ENCODE results near the gene SNTB2.
A peak's percentile ranks its signal among the peaks of the same experiment; 100 is the strongest.
"Not testable (repeated sequence)": the region's sequence is repeated elsewhere in the genome, so short reads cannot be mapped to it uniquely, and the experiment has no call there.

Gene SNTB2

DNA sequence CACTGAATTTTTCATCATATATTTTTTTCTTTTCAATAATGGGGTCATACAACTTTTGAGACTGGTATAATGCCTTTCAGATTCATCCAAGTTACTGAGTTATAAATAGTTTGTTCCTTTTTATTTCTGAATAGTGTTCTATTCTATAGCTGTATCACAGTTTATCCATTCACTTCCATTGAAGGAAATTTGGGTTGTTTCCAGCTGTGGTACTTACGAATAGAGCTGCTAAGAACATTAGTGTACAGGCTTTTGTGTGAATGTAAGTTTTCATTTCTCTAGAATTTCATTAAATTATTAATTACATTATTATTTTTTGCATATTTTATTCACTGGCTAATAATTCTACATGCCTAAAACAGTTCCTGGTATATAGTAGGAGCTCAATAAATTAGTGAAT lies 52.9 kb downstream of the SNTB2 start:
- no peak for DNase-seq

DNA sequence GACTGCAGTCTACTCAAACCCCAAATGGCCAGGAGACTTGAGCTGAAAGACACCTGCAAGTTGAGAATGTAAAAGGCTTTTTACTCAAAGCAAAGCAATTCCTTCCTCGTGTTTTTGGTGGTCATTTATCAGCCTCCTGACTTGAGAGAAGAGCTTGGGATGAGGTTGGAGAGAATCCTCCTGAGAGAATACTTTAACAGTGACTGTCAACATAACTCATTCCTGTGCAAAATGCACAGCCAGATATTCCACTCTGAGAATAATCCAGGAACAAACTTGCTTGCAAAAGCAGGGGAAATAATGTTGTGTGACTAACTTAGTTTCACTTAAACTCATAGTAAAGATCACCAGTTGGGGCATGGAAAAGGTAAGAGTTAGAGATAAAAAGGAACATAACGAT lies 53.4 kb downstream of the SNTB2 start:
- DNase-seq, result no peak

DNA sequence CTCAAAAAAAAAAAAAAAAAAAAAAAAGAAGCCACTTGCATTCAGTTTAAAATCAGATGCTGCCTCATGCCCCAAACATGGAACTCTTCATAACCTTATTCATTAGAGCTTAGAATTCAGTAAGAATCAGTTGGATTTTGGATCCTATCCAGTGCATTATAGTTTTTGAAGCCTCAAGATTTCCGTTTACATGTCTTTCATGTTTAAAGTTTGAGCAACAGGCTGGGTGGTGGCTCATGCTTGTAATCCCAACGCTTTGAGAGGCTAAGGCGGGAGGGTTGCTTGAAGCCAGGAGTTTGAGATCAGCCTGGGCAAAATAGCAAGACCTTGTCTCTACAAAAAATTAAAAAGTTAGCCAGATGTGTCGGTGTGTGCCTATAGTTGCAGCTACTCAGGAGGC lies 55.0 kb downstream of the SNTB2 start:
- no peak for DNase-seq

DNA sequence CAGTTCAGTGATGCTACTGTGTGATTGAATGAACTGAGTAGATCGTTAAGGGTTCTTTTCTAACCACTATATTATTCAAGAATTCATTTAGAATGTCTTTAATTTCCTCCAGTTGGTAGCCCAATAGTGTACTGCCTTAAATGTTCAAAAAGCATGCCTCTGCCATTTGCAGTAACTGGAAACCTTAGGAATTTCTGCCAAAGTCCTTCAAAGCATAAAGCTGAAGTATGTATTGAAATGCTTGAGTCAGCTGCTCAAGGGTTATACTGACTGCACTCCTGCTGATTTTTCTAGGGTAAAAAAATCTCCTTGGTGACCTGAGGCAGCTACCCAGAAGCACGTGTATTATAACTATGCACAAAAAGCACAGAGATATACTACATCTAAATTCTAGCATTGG lies 56.5 kb downstream of the SNTB2 start:
- DNase-seq, result no peak

DNA sequence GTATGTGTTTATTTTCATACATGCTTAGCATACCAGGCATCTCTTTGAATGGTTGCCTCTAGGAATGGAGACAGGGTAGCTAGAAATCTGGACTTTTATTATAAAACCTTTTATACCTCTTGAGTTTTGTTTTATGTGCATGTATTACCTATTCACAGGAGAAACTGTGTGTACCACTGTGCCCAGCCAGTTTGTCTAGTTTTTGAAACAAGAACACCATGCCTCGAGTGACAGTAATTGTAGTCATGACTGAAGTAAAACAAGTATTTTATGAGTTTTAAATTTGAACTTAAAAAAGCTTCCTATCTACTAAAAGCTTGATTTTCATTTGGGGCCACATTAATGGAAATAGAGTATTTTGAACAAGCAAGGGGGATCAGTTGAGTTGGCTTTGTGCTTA lies 57.4 kb downstream of the SNTB2 start:
- DNase-seq, result no peak

DNA sequence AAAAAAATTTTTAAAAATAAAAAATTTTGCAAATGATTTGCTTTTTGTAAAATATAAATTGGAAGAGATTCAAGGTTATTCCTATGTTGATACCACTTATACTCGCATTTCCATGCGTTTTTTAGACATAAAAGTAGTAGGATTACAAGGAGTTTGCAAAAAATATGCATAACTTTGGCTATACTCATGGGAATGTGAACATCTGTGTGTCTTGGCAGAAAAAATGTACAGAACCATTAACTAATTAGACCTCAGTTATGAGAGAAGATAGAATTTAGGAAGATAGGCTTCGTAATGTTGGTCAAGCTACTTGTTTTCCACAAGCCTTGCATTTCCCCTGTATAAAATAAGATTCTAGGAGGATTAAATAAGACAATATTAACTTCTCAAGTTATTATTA lies 63.1 kb downstream of the SNTB2 start:
- no peak for DNase-seq

DNA sequence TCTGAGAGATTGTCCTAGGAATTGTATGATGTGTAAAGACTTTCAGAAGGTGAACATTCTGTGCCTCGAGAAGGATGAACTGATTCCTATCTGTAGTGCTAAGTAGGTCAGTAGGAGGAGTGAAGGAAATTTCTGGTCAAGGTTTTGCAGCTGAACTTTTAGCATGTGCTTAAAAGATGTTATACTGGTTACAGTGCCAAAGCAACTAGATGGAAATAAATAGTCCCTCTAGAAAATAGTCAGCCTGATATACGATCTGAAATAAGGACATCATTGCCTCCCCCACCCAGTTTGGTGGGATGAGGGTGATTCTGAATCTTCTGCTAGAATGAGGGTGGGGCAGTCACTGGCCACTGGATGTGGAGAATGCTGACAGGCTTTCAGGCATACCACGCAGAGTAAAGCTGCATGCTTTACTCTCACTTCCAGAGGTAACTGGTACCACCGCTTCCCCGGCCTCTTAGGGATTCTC lies 66.9 kb downstream of the SNTB2 start:
- no peak for DNase-seq

DNA sequence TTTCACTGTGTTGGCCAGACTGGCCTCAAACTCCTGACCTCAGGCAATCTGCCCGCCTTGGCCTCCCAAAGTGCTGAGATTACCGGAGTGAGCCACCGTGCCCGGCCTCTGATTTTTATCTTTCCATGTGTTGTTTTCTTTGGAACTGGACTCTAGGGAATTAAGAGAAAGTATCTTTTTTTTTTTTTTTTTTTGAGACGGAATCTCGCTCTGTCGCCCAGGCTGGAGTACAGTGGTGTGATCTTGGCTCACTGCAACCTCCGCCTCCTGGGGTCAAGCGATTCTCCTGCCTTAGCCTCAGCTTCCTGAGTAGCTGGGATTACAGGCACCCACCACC lies 72.4 kb downstream of the SNTB2 start:
- DNase-seq, result not testable (repeated sequence)

DNA sequence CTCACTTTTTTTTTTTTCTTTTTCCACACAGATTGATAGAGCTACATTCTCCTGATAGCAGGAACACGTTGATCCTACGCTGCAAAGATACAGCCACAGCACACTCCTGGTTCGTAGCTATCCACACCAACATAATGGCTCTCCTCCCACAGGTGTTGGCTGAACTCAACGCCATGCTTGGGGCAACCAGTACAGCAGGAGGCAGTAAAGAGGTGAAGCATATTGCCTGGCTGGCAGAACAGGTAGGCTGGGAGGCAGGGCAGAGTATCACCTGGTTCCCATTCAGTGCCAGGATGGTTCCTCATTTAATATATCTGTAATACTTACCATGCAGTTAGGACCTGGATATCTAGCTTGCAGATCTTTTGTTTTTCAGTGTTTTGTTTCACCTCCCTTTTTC lies 73.1 kb downstream of the SNTB2 start:
- no peak for DNase-seq

DNA sequence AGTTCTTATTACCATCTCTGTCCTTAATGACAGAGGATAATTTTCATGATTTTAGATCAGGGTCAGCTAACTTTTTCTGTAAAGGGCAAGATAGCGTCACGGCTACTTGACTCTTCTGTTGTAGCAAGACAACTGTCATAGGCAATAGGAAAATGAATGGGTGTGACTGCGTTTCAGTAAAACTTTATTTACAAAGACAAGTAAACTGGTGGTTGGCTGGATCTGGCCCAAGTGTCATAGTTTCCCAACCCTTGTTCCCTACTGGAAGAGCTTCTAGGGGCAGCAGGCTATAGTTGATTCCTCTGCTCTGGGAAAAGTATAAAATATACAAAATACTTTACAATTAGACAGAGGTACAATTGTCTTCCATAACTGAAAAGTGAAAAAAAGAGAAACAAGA lies 73.5 kb downstream of the SNTB2 start:
- DNase-seq, result no peak

DNA sequence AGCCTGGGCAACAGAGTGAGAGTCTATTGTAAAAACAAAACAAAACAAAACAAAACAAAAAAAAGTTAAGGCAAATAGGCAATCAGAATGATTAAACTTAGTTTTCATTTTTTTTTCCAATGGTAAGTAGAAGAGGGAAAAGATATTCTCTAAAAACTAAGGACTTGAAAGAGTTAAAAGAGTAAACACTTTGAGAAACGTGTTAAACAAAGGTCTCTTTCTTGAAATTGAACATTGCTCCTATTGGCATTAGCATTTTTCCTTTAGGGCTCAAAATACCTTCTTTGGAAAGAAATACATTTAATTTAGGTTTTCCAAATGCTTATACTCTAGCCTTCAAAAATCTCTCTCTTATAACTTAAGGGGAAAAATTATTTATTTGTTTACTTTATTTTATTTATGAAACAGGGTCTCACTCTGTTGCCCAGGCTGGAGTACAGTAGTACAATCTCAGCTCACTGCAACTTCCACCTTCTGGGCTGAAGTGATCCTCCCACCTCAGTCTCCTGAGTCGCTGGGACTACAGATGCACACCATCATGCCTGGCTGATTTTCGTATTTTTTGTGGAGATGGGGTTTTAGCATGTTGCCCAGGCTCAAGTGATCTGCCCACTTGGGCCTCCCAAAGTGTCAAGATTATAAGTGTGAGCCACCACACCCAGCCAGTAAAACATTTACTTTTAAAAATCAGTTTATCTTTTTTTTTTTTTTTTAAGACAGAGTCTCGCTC lies 79.5 kb downstream of the SNTB2 start:
- no peak for DNase-seq

DNA sequence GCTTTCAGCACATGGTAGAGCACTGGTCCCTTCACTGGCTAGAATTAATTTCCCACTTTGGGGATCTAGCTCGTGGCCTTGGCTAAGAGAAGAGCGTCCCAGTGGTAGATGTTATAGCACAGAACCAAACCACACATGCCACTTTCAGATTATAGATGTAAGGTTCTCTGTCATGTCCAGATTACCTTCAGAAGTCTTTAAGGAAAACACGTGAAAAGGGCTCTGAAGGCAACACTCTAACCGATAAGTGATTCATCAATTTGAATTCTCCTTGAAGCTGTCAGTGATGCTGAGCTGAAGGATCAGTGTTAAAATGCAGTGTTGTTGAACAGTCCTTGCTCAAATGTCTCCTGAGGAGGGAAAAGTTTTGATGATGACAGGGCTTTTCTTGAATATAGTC lies 80.7 kb downstream of the SNTB2 start:
- DNase-seq, result no peak

DNA sequence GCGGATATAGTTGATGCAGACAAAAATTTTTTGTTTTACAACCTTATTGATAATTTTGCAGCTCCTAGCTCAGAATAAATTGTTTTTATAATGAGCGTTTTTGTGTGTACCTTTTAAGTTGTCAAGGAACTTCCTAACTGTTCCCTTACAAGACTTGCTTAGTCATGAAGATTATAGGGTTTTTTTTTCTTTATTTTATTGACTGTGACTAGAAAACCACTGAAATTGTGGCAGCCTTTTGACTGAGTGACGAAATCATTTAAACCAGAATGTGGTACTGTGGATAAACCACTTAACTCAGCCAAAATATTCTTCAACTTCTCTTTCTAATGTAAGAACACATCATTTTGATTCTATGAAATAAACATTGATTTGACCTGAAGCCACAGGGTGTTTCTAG lies 83.4 kb downstream of the SNTB2 start:
- DNase-seq, result no peak

DNA sequence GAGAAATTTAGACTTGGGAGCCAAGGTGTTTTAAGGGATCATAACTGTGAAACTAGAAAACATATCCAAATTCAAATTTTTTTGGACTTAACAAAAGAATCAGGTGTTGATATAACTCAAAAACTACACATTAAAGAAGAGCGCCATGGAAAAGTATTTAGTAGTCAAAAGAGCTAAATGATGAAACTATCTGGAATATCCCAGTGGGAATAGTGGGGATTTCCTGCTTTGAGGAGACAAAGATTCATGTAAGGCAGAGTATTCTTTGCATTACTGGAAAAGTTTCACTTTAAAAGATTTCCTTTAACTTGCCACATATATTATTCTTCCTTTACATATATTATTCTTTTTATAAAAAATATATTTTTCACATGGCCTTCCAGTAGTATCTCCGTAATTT lies 83.9 kb downstream of the SNTB2 start:
- DNase-seq, result no peak

DNA sequence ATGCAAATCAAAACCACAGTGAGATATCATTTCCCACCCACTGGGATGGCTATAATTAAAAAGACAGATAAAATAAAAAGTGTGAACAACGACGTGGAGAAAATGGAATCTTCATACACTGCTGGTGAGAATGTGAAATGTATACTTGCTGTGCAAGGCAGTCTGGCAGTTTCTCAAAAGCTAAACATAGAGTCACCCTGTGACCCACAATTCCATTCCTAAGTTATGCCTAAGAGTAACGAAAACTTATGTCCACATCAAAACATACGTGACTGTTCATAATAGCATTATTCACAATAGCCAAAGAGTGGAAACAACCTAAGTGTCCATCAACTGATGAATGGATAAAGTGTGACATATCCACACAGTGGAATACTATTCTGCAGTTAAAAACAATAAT lies 86.0 kb downstream of the SNTB2 start:
- DNase-seq, result no peak

DNA sequence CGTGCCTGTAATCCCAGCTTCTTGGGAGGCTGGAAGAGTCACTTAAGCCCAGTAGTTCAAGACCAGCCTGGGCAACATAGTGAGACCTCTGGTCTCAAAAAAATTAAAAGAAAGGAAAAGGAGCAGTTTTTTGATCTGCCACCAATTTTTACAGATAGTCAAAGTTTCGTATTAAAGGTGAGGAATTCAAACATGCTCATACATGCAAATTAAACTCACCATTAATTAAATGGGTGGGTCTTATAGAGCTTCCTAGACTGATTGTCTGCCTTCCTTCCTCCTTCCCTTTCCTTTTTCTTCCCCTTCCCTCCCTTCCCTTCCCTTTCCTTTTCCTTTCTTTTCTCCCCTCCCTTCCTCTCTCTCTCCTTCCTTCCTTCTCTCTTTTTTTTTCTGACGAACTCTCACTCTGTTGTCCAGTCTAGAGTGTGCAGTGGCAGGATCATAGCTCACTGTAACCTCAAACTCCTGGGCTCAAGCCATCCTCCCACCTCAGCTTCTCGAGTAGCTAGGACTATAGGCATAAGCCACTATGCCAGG lies 87.8 kb downstream of the SNTB2 start:
- no peak for DNase-seq

DNA sequence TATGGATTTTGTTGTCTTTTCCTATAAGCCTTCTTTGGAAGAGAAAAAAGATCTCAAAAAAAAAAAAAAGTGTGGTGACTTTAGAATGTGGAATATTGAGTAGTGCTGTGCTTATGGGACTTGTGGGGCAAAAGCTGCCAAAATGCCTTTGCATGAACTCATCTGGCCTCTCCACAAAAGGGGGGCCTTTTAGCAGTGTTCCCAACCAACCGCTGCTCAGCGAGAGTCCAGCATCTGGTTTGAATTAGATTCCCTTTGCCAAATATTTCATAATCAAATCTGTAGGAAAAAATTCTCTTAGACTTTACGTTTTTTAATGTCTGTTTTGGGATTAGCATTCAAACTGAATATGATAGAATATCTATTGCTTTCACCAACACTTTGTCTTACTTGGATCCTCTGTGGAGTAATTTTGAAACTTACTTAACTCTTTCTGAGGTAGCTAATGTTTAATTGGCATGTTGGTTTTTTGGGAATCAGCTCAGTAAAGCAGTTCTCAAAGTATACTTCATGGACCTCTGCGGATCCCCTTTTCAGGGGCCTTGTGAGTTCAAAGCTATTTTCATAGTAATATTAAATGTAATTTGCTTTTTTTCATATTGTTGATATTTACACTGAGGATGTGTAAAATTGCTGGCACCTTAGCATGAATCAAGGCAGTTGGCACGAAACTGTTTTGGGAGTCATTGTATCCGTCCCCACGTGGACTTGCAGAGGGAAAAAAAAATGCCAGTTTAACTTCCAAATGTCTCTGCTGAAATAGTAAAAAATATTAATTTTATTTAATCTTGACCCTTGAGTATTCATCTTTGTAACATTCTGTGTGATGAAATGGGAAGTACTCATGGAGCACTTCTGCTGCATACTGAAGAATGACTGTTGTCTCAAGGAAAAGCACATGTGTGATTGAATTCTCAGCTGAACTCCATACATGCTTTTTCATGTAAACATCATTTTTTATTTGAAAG lies 89.5 kb downstream of the SNTB2 start:
- no peak for DNase-seq

DNA sequence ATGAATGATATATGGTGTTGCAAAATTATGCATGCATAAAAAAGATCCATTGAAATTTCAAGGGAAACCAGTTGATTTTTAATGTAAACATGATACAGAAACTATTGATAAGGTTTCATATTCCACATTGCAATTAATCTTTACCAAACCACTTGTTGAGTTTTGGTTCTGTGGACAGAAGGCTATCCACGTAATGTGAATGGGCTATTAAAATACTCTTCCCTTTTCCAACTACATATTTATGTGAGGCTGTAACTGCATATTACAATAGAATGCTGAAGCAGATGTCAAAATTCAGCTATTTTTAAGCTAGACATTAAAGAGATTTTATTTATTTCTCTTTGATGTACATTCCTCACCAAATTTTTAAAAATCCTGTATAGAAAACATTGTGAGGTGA lies 90.4 kb downstream of the SNTB2 start:
- DNase-seq, result no peak

DNA sequence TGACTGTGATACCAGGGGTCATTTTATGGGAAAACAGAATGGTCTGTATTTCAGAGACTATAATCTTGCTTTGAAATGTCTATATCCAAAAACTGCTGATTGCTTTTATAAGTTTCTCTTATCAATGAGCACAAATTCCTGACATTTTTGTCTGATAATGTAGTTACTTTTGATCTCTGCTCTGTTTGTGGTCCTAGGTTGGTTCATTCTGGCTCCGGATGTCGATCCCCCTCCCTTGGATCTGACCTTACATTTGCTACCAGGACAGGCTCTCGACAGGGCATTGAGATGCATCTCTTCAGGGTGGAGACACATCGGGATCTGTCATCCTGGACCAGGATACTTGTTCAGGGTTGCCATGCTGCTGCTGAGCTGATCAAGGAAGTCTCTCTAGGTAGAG lies 96.9 kb downstream of the SNTB2 start:
- DNase-seq, result no peak

DNA sequence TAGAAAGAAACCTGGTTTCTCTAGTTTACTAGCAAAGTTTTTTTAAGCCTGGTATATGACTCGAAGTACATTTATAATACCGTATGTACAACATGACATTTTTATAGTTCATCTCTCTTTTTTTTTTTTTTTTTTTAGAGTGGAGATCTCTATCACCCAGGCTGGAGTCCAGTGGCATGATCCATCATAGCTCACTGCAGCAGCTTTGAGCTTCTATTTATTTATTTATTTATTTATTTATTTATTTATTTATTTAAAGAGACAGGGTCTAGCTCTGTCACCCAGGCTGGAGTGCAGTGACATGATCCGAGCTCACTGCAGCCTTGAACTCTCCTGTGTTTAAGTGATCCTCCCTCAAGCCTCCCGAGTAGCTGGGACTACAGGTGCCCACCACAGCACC lies 98.3 kb downstream of the SNTB2 start:
- DNase-seq, result no peak

DNA sequence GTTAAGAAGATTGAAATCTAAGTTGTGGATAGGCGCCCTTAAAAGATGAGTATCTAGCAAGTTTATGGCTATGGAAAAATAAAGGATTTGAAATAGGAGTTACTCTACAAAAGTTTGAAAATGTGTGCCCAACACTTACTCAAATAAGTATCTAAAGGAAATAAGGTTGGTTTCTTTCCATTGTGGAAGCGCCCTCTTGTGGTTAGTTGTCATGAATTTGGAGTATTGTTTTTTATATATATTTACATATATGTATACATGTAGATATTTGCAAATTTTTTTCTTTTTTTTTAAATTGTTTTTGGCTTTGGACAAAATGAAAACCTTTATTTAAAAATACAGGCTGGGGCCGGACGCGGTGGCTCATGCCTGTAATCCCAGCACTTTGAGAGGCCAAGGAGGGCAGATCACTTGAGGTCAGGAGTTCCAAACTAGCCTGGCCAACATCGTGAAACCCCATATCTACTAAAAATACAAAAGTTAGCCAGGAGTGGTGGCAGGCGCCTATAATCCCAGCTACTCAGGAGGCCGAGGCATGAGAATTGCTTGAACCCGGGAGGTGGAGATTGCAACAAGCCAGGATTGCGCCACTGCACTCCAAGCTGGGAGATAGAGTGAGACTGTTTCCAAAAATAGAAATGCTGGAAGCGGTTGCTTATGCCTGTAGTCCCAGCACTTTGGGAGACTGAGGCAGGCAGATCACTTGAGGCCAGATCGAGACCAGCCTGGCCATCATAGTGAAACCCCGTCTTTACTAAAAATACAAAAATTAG lies 100.2 kb downstream of the SNTB2 start:
- peak; percentile 1 for DNase-seq

DNA sequence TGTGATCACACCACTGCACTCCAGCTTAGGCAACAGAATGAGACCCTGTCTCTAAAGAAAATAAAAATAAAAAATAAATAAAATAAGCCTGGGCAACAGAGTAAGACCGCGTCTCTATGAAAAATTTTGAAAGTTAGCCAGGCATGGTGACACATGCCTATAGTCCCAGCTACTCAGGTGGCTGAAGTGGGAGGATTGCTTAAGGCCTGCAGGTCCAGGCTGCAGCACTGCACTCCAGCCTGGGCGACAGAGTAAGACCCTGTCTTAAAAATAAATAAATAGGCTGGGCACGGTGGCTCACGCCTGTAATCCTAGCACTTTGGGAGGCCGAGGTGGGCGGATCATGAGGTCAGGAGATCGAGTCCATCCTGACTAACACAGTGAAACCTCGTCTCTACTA lies 104.7 kb downstream of the SNTB2 start:
- DNase-seq, result not testable (repeated sequence)

DNA sequence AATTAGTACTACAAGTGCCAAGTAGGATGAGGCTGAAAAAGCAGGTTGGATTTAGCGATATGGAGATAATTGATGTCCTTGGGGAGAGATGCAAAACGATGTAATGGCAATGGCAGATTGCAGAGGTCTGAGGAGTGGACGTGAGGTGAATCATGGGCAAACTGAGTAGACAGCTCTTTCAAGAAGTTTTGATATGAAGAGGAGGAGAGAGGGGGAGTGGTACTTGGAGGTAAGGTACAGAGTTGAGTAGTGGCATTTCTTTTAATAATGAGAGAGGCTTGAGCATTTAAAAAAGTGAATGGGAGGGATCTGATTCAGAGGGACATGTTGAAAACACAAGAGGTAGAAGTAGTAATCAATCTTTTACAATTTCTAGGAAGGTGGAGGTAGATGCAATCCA lies 106.4 kb downstream of the SNTB2 start:
- DNase-seq, result no peak
